ENCODE results near the gene WDFY3.

GRCh38 chr4:84778041-84778440 is 188.4 kb downstream of the WDFY3 start:
- TF ChIP-seq, protein P1, sequence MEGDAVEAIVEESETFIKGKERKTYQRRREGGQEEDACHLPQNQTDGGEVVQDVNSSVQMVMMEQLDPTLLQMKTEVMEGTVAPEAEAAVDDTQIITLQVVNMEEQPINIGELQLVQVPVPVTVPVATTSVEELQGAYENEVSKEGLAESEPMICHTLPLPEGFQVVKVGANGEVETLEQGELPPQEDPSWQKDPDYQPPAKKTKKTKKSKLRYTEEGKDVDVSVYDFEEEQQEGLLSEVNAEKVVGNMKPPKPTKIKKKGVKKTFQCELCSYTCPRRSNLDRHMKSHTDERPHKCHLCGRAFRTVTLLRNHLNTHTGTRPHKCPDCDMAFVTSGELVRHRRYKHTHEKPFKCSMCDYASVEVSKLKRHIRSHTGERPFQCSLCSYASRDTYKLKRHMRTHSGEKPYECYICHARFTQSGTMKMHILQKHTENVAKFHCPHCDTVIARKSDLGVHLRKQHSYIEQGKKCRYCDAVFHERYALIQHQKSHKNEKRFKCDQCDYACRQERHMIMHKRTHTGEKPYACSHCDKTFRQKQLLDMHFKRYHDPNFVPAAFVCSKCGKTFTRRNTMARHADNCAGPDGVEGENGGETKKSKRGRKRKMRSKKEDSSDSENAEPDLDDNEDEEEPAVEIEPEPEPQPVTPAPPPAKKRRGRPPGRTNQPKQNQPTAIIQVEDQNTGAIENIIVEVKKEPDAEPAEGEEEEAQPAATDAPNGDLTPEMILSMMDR (IDR thresholded peaks at IDR 0.05), result no peak
- TF ChIP-seq POLR2AphosphoS5 (IDR thresholded peaks at IDR 0.05), result no peak
